Measurements from ENCODE around the gene PET117. TPM values are rescaled to one million over a fixed set of nuclear protein-coding genes. Genes with fewer than 3 reads are reported as not detected.
"Not testable (repeated sequence)": the region's sequence is repeated elsewhere in the genome, so short reads cannot be mapped to it uniquely, and the experiment has no call there.

Gene PET117
- total RNA-seq, 2 donors from 2014 or later, result 9.8 to 13.9 TPM

- peak overlapping the region; percentile 56 to 88 for H3K27ac Mint-ChIP-seq
- ATAC-seq, result no peak
- no peak for DNase-seq (ENCODE audit: low spot score in 2 of 2)
Observed at GRCh38 chr20:18138639-18139583, 1.2 kb downstream of the PET117 start.

GRCh38 chr20:18139832-18140231 is 2.2 kb downstream of the PET117 start:
- DNase-seq (ENCODE audit: low spot score in 2 of 2), result no peak
- ATAC-seq, result no peak
- peaks cover 13 to 20% of the 10 kb centered on the region in 2 donors for H3K36me3 Mint-ChIP-seq
- H3K27ac Mint-ChIP-seq, result peak overlapping the region in 1 of 2 donors; percentile 88
- no peaks in the 10 kb centered on the region for H3K9me3 Mint-ChIP-seq

More at GRCh38 chr20:18138639-18139583, 1.2 kb downstream of the PET117 start:
- peaks cover 13 to 15% of the 10 kb centered on the region in 2 donors for H3K36me3 Mint-ChIP-seq
- no peaks in the 10 kb centered on the region for H3K9me3 Mint-ChIP-seq

- Mint-ChIP-seq H3K36me3 (peaks cover 5 to 12% of the 10 kb centered on the region in 2 donors), H3K9me3 (no peaks in the 10 kb centered on the region), H3K27ac (no peak overlapping the region)
- ATAC-seq (no peak), DNase-seq (ENCODE audit: low spot score in 2 of 2) (no peak)
Observed at GRCh38 chr20:18144541-18145099, 7.0 kb downstream of the PET117 start.

GRCh38 chr20:18154342-18154741 is 16.7 kb downstream of the PET117 start:
- DNase-seq (ENCODE audit: low spot score in 2 of 2) (no peak), ATAC-seq (no peak)
- no peak overlapping the region for H3K27ac Mint-ChIP-seq
- no peaks in the 10 kb centered on the region for H3K9me3 Mint-ChIP-seq
- H3K36me3 Mint-ChIP-seq, result peaks cover 5 to 9% of the 10 kb centered on the region in 2 donors

- H3K27ac Mint-ChIP-seq, result peak overlapping the region in 1 of 2 donors; percentile 17
- H3K9me3 Mint-ChIP-seq, result no peaks in the 10 kb centered on the region
- peaks cover 5 to 9% of the 10 kb centered on the region in 2 donors for H3K36me3 Mint-ChIP-seq
Observed at GRCh38 chr20:18156045-18156444, 18.4 kb downstream of the PET117 start.

GRCh38 chr20:18164356-18164755 is 26.7 kb downstream of the PET117 start:
- peak in 1 of 2 donors; percentile 34 for ATAC-seq
- Mint-ChIP-seq H3K36me3 (peaks cover 1 to 10% of the 10 kb centered on the region in 2 donors), H3K27ac (peak overlapping the region in 1 of 2 donors; percentile 53), H3K9me3 (no peaks in the 10 kb centered on the region)
- DNase-seq (ENCODE audit: low spot score in 2 of 2), result no peak

More at GRCh38 chr20:18156045-18156444, 18.4 kb downstream of the PET117 start:
- DNase-seq (ENCODE audit: low spot score in 2 of 2) (no peak), ATAC-seq (no peak)

GRCh38 chr20:18165553-18165952 is 27.9 kb downstream of the PET117 start:
- ATAC-seq (peak in 1 of 2 donors; percentile 58), DNase-seq (ENCODE audit: low spot score in 2 of 2) (no peak)
- Mint-ChIP-seq H3K36me3 (peaks cover 5 to 10% of the 10 kb centered on the region in 2 donors), H3K9me3 (no peaks in the 10 kb centered on the region), H3K27ac (peak overlapping the region in 1 of 2 donors; percentile 78)

GRCh38 chr20:18166241-18166881 is 28.7 kb downstream of the PET117 start:
- H3K9me3 Mint-ChIP-seq, result no peaks in the 10 kb centered on the region
- H3K27ac Mint-ChIP-seq, result peak overlapping the region; percentile 77 to 78
- H3K36me3 Mint-ChIP-seq, result peaks cover 10 to 13% of the 10 kb centered on the region in 2 donors
- no peak for DNase-seq (ENCODE audit: low spot score in 2 of 2)
- ATAC-seq, result no peak

GRCh38 chr20:18166950-18167349 is 29.3 kb downstream of the PET117 start:
- peak overlapping the region in 1 of 2 donors; percentile 78 for H3K27ac Mint-ChIP-seq
- ATAC-seq (no peak), DNase-seq (ENCODE audit: low spot score in 2 of 2) (no peak)
- H3K36me3 Mint-ChIP-seq, result peaks cover 10 to 15% of the 10 kb centered on the region in 2 donors
- no peaks in the 10 kb centered on the region for H3K9me3 Mint-ChIP-seq

GRCh38 chr20:18172379-18172778 is 34.7 kb downstream of the PET117 start:
- H3K27ac Mint-ChIP-seq, result no peak overlapping the region
- no peaks in the 10 kb centered on the region for H3K9me3 Mint-ChIP-seq
- no peak for ATAC-seq
- no peak for DNase-seq (ENCODE audit: low spot score in 2 of 2)
- peaks cover 20 to 33% of the 10 kb centered on the region in 2 donors for H3K36me3 Mint-ChIP-seq

GRCh38 chr20:18174906-18175683 is 37.4 kb downstream of the PET117 start:
- Mint-ChIP-seq H3K27ac (peak overlapping the region in 1 of 2 donors; percentile 31), H3K9me3 (peaks cover 2 to 14% of the 10 kb centered on the region in 2 donors), H3K36me3 (peaks cover 38 to 47% of the 10 kb centered on the region in 2 donors)
- DNase-seq (ENCODE audit: low spot score in 2 of 2), result no peak
- ATAC-seq, result no peak

- H3K36me3 Mint-ChIP-seq, result peaks cover 44 to 47% of the 10 kb centered on the region in 2 donors
- peaks cover 6 to 19% of the 10 kb centered on the region in 2 donors for H3K9me3 Mint-ChIP-seq
- DNase-seq (ENCODE audit: low spot score in 2 of 2) (no peak), ATAC-seq (no peak)
- peak overlapping the region; percentile 58 to 78 for H3K27ac Mint-ChIP-seq
Observed at GRCh38 chr20:18176318-18176785, 38.7 kb downstream of the PET117 start.

GRCh38 chr20:18180366-18180765 is 42.7 kb downstream of the PET117 start:
- not testable (repeated sequence) for ATAC-seq; DNase-seq (ENCODE audit: low spot score in 2 of 2); H3K27ac Mint-ChIP-seq
- H3K36me3 Mint-ChIP-seq, result peaks cover 41 to 46% of the 10 kb centered on the region in 2 donors
- peaks cover 6 to 19% of the 10 kb centered on the region in 2 donors for H3K9me3 Mint-ChIP-seq

GRCh38 chr20:18180815-18181214 is 43.2 kb downstream of the PET117 start:
- peaks cover 6 to 19% of the 10 kb centered on the region in 2 donors for H3K9me3 Mint-ChIP-seq
- ATAC-seq (no peak), DNase-seq (ENCODE audit: low spot score in 2 of 2) (no peak)
- H3K27ac Mint-ChIP-seq, result no peak overlapping the region
- peaks cover 37 to 45% of the 10 kb centered on the region in 2 donors for H3K36me3 Mint-ChIP-seq

- ATAC-seq, result no peak
- Mint-ChIP-seq H3K27ac (peak overlapping the region in 1 of 2 donors; percentile 23), H3K36me3 (peaks cover 0 to 11% of the 10 kb centered on the region in 2 donors), H3K9me3 (no peaks in the 10 kb centered on the region)
- DNase-seq (ENCODE audit: low spot score in 2 of 2), result no peak
Observed at GRCh38 chr20:18187020-18187419, 49.4 kb downstream of the PET117 start.

- Mint-ChIP-seq H3K27ac (no peak overlapping the region), H3K36me3 (peaks cover 0 to 11% of the 10 kb centered on the region in 2 donors), H3K9me3 (no peaks in the 10 kb centered on the region)
- DNase-seq (ENCODE audit: low spot score in 2 of 2) (no peak), ATAC-seq (no peak)
Observed at GRCh38 chr20:18188434-18188833, 50.8 kb downstream of the PET117 start.
